ENCODE results near the gene CAPN14. TPM values are rescaled to one million over a fixed set of nuclear protein-coding genes. Genes with fewer than 3 reads are reported as not detected.

CAPN14 gene
- 0.88 and 0.98 TPM in 2 replicates for total RNA-seq (2014; rRNA removed; shearing (Covaris generic))

GRCh38 chr2:31217465-31218200, at the start of gene CAPN14:
TSS of gene CAPN14 (minus strand) at chr2:31217515. CDS start at chr2:31205447, 12,068 bp downstream.

GRCh38 chr2:31233741-31234682, 16.7 kb upstream of the CAPN14 start, which contains the start of gene EHD3:
TSS of gene EHD3 (plus strand) at chr2:31234152. CDS start at chr2:31234622, 470 bp downstream.

GRCh38 chr2:31138037-31138962, 79.0 kb downstream of the CAPN14 start, which contains the start of gene GALNT14:
TSS of gene GALNT14 (minus strand) at chr2:31138440. CDS start at chr2:31138086, 354 bp downstream.

Small RNA genes lying within 50 kb of the gene (small RNA-seq; reads per million reads assigned to genes)
- not detected for gene RNA5SP90

Other genes with a start within 250 kb of the CAPN14 start
- gene GALNT14, start 79.1 kb downstream of the CAPN14 start, total RNA-seq (2014; rRNA removed; shearing (Covaris generic)) = 27.8 and 28.3 TPM in 2 replicates
- 22.9 and 23.2 TPM in 2 replicates for gene EHD3, start 16.6 kb upstream of the CAPN14 start, total RNA-seq (2014; rRNA removed; shearing (Covaris generic))
- gene XDH, start 197.2 kb upstream of the CAPN14 start, total RNA-seq (2014; rRNA removed; shearing (Covaris generic)) = 1.6 and 4.3 TPM in 2 replicates